Measurements from ENCODE around the gene FOXA3.

The FOXA3 gene

DNA sequence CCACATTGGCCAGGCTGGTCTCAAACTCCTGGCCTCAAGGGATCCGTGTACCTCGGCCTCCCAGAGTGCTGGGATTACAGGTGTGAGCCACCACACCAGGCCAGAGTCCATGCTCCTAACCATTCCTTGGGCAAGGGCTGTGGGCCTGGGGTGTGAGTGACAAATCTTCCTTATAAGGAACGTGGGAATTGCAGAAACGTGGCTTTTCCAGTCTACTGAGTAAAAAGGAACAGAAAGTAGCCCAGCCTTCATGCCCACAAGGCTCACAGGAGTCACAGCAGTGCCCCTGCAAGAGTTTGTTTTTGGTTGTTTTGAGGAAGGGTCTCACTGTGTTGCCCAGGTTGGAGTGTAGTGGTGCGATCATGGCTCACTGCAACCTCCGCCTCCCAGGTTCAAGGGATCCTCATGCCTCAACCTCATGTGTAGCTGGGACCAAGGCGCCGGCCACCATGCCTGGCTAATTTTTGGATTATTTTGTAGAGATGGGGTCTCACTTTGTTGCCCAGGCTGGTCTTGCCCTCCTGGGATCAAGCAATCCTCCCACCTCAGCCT lies 33.2 kb downstream of the FOXA3 start:
- no peak for DNase-seq

DNA sequence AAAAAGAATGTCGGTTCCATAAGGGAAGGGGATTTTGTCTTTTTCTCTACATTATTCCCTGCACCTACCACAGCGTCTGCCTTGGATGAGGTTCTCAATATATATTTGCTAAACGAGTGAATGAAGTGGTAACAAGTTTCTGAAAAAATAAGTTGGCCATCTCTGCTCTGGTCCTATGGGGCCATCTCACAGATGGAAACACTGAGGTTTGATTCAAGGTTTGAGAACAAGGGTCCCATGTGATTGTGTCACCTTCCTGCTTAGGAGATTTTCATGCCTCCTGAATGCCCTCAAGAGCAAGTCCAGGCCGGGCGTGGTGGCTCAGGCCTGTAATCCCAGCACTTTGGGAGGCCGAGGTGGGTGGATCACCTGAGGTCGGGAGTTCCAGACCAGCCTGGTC lies 35.1 kb downstream of the FOXA3 start:
- no peak for DNase-seq

DNA sequence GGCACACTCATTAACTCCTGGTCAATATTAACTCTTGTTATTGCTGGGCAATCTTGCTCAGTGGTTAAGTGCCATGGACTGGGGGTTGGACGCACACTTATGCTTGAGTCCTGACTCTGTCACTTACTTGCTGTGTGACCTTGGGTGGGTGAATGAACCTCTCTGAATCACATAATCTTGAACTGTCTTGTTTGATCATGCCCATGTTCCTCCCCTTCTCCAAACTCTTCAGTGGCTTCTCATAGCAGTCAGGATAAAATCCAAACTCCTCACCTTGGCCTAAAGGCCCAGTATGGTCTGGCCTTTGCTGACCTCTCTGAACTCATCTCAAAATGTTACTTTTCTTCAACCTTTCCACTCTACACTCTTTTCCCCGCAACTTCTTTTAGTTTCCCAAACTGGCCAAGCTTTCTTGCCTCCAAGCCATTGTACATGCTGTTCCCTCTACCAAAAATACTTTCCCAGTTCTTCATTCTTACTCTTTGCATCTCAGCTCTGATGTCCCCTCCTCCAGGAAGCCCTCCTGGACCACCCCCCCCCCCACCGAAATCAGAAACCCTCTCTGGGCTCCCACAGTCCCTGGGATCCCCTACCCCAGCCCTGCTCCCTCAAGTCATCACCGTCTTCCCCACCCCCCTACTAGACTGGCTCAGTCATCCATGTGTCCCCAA lies 35.9 kb downstream of the FOXA3 start:
- no peak for DNase-seq

DNA sequence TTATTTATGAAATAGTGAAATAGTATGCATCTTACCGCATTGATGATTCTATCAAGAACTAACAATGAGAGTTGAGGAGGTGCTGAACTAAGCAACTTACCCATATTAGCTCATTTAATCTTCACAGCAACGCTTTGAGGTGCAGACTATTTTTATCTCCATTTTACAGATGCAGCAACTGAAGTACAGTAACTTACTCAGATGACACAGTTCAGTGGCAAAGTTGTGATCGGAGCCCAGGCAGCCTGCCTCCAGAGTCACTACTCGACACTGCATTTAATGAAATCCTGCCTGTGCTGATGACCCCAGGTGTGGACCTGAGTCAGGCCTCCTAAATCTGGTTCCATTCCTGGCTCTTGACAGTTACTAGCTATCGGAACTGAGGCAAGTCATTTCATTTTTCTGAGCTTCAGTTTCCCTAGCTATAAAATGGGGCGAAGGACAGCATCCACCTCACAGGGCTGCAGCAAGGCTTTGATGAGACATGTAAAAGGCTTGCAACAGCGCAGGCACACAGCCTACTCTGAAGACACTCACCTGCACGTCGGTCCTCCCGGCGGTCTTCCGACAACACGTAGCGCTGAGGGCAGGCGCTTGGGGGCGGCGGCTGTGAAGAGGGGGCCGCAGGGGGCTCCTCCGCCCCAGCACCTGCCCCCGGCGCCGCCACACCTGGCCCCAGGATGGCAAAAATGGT lies 36.8 kb downstream of the FOXA3 start:
- no peak for DNase-seq

DNA sequence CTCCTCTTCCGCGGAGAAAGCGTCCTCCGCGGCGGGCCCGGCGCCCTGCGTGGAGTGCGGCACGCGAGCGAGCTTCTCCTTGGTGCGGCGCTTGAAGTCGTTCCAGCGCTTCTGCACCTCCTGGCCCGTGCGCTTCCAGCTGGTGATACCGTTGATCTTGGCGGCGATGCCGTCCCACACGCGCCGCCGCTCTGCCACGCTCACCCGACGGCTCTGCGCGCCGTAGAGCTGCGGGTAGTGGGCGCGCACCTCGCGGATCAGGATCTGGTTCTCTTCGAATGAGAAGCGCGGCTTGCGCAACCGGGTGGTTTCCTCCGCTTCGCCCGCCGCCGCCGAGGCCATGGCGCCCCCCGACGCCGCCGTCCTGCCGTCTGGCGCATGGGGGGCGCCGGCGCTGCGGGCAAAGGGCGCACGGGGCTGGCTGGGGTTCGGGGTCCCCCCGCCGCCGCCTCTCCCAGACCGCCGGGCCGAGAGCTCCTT lies 37.3 kb downstream of the FOXA3 start:
- no peak for DNase-seq

DNA sequence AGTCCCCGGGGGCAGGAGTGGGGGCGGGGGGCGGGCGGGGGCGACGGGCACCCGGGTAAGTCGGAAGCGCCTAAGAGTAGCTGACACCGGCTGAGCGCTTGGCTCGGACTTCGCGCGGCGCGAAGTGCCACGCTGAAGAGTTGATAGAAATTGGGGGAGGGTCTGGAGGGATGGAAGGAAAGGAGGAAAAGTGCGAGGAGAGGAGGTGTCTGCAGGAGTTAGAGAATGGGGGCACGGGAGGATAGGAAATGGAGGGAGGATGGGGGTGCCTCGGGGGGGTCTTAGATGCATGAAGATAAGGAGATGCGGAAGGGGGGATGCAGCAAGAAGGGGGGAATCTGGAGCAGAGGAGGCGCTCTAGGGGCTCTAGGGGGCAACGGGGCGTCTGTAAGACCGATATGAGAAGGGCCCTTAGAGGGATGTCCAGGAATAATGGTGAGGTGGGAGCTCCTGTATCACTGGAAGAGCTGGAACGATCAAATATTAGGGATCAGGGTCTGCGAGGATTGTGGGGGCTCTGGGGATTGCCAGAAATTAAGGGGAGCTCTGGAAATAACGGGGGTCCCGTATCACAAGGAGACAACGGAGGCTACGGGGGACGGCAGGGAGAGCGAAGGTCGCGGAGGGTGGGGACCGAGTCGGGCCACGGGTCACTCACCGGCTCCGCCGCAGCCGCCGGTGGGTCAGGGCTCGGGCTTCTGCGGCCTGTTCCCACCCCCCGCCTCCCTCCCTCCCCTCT lies 38.0 kb downstream of the FOXA3 start, which contains the start of gene MYPOP:
Gene MYPOP (minus strand): TSS at position 702 of the 739 bp plus-strand sequence. CDS start 840 bp downstream, outside the sequence.
- no peak for DNase-seq

DNA sequence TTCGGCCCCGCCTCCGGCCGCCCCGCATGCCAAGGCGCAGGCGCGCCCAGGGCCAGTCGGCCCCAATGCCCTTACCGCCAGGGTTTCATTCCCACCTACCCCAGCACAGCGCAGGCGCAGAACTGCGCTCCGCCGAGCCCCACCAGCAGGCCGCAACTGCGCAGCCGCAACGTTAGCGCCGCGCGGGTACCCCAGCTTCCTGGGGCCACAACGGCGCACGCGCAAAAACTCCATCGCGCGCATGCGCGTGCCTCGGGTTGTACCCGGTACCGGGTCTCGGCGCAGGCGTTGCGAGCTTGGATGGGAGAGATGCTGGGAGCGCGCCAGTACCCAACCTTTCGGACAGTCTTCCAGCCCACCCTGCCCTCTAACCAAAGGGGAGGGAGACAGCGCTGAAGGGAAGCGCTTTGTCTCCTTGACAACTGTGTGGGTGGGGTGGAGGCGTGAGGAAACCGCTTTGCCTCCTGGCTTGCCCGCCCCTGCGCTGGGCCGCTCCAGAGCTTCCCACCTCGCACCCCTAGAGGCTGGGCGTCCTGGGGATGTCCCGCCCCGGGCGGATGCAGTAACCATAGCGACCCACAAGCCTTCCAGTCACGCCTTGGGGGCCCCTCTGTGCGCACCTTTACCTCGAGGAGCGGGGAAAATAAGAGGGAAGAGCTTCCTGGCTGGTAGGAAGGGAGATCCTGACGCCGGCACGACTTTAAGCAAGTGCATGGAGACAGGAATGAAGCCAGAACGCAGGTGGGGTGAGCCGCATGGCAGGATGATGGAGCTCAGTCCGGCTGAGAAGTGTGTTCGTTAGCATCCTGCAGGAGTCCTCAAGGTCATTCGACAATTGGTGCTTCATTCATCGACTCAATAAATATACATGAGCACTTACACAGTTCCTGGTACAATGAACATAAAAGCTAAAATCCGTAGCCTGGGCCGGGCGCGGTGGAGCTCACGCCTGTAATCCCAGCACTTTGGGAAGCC lies 38.8 kb downstream of the FOXA3 start:
- peak; percentile 98 for DNase-seq

DNA sequence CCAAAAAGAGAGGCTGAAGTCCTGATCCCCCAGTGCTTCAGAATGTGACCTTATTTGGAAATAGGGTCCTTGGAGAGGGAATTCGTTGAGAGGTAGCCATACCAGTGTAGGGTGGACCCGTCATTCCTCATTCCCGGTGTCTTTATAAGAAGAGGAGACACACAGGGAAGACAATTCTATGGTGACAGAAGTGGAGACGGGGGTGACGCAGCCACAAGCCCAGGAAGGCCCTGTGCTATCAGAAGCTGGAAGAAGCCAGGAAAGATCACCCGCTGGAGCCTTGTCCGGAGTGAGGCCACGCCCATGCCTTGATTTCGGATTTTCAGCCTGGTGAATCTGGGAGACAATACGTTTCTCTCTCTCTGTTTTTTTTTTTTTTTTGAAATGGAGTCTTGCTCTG lies 40.9 kb downstream of the FOXA3 start:
- DNase-seq = no peak

DNA sequence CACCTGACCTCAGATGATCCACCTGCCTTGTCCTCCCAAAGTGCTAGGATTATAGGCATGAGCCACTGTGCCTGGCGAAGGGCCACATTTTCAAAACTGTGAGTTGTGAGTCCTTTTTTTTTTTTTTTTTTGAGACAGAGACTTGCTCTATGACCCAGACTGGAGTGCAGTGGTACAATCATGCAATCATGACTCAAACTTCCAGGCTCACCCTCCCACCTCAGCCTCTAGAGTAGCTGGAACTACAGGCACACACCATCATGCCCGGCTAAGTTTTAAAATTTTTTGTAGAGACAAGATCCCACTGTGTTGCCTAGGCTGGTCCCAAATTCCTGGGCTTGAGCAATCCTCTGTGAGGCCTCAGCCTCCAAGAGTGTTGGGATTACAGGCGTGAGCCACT lies 42.1 kb downstream of the FOXA3 start:
- DNase-seq = no peak

DNA sequence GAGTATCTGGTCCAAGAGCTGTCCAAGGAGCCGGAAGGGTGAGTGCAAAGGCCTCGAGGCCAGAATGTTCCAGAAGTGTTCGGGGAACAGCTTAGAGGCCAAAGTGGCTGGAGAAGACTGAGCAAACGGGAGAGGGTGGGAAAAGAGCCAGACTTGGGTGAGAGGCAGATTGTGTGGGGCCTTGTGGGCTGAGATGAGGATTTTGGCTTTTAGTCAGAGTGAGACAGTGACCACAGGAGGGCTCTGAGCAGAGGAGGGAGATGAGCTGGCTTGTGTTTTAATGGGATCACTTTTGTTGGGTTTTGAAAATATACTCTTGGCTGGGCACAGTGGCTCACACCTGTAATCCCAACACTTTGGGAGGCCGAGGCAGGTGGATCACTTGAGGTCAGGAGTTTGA lies 44.8 kb downstream of the FOXA3 start:
- no peak for DNase-seq

DNA sequence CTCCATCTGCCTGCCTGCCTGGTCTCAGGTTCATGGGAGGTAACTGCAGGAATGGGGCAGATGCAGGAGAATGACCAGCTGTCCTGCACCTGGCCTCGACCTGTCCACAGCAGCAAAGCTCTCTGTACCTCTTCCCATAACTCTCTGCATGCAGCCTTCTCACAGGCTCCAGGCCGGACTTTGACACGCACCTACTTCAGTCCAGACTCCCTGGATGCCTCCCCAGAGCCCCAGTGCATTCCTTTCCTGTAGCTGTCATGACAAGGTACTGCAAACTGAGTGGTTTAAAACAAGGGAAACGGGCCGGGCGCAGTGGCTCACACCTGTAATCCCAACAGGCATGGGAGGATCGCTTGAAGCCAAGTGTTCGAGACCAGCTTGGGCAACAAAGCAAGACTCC lies 47.2 kb downstream of the FOXA3 start:
- no peak for DNase-seq

DNA sequence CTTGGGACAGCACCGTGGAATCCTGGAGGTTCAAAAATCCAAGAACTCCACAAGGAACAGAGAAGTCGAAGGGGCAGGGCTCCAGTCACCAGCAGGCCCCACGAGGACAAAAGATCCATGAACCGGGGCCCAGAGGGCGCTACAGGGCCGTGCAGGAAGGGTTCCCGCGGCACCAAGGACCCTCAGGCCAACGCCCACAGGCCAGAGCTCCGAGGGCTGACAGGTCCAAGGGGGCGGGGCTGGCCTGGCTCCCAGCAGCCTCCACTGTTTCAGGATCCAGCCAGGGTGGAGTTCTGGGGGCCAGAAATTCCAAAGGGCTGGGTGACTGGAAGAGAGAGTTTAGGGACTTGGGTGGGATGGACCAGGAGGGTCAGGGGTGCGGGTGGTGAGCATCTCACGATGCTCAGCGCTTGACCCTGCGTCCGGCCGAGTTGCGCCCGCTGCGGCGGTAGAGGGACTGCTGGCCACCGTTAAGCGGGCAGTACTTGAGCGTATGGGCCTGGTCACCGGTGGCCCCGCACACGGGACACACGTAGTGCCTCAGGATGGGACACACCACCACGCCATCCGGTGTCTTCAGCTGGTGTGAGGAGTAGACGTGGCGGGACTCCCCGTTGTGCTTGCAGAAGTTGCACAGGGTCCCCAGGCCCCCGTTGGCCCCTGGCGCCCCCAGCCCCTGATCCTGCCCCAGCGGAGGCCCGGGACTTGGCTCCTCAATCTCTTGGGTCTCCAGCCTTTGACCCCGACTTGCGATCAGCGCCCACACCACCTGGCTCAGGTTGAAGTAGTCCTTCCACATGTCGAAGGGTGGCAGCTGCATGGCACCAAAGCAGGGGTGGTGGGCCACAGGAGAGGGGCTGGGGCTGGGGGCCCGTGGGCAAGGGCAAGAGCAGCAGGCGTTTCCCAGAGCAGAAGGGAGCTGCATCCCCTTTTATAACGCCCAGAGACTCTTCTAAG lies 50.0 kb downstream of the FOXA3 start, which contains the start of gene NANOS2:
Gene NANOS2 (minus strand): TSS at position 905 of the 957 bp plus-strand sequence. CDS start 85 bp downstream, at position 820.
- no peak for DNase-seq

DNA sequence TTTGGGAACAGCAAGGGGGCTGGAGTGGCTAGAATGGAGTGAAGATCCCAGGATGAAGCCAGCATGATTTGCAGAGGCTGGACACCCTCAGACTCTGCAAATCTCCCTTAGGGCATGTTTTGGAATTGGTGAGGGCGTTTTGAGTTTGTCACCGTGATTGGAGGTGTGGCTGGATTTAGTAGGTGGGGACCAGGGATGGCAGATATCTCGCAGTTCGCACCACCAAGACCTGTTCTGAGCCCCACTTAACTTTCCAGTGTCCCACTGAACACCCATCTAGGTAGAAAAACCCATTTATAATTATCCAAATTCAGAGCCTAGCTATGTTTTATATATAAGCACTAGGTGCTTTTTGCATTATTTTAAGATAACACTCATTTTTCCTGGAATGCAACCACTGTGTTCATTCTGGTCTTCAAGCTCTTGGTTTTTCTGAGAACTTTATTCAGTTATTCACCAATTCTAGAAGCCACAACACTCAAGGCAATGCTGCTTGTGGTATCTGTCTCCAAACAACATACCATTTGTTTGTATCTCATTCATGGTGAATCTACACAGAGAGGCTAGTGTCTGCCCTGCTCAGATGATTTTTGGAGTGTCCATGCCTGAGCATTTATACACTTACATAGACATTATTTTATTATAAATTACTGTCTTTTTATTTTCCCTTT lies 53.4 kb downstream of the FOXA3 start:
- DNase-seq = no peak

DNA sequence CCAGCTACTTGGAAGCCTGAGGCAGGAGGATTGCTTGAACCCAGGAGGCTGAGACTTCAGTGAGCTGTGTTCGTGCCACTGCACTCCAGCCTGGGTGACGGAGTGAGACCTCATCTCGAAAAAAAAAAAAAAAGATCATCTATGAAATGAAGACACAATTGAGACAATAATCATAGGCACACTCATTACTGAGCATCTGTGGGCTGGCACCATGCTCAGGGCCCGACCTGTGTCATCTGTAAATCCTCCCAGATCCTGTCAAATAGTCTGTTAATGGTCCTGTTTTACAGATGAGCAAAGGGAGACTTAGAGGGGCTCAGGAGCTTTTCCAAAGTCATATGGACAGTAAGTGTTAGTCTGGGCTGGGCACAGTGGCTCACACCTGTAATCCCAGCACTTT lies 54.6 kb downstream of the FOXA3 start:
- DNase-seq = no peak

DNA sequence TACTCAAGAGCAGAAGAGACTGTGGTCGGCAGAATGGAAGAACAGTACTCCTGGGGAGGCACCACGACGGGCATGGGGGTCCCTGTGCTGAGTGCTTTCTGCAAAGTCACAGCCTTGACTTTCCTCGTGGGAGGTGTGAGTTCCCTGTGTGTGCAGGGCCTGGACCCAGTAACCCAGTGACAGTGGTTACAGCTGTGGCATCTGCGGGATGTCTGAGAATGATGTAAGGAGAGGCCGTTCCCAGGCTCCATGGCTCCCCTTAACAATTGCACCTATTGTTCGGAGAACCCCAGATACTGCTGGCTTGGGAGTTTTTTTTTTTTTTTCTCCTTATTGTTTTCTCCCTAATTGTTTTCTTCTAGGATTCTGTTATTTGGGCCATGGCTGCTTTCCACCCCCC lies 55.6 kb downstream of the FOXA3 start:
- DNase-seq = no peak

DNA sequence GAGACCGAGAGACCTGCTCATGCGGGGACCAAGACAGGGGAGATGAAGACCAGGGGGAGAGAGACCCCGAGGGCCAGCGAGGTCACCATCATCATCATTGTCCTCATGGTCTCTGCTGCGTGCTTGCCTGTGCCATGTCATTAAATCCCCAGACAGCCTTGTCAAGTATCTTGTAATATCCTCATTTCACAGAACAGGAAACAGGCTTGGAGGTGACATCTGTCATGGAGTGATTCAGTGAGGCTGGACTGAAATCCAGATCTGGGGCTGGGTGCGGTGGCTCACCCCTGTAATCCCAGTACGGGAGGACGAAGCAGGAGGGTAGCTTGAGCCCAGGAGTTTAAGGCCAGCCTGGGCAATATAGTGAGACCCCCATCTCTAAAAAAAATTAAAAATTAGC lies 56.3 kb downstream of the FOXA3 start:
- DNase-seq = no peak

DNA sequence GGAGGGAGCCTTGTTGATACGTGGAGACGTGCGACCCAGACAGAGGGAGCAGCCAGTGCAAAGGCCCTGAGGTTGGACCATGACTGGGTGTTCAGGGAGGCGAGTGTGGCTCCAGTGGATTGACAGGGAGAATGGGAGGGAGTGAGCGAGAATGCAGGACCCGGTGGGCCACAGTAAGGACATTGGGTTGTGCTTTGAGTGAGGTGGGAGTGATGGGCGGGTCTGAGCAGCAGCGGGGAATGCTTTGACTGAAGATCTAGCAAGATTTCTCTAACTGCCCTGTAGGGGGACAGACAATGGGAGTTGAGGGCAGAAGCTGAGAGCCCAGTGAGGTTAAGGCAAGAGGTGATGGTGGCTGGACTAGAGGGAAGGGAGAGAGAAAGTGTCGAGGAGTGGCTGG lies 58.2 kb downstream of the FOXA3 start:
- DNase-seq = no peak
